MM.1S (cell line): ENCODE results near the gene ITGB2.

Experiments
- DNase-seq: peaks from one replicate; pipeline ENCODE4 v3.0.0-alpha.2; 2015
- H2AFZ ChIP-seq: fragments of 300-600 bp; sonication (generic); 2 replicates; pipeline ENCODE4 v1.6.0; 2016; ENCODE audit warnings: antibody characterized with exemption, low read length
- H3F3A ChIP-seq: fragments of 300-600 bp; sonication (generic); 2 replicates; pipeline ENCODE4 v1.6.1; 2016; ENCODE audit warnings: mild to moderate bottlenecking, antibody characterized with exemption, low read length, moderate library complexity, mixed read lengths; ENCODE audit not compliant: insufficient read depth
- H3K27ac ChIP-seq: fragments of 300-600 bp; sonication (generic); 2 replicates; pipeline ENCODE4 v1.5.1; 2016; ENCODE audit warnings: mild to moderate bottlenecking, low read length
- H3K27me3 ChIP-seq: fragments of 300-600 bp; sonication (generic); replicated peaks from 2 replicates; pipeline ENCODE4 v1.6.0; 2016; ENCODE audit warnings: low read length; ENCODE audit not compliant: insufficient read depth
- H3K36me3 ChIP-seq: fragments of 300-600 bp; sonication (generic); replicated peaks from 2 replicates; pipeline ENCODE4 v1.6.1; 2016; ENCODE audit warnings: mild to moderate bottlenecking, low read length, mixed read lengths; ENCODE audit not compliant: insufficient read depth
- H3K4me1 ChIP-seq: fragments of 300-600 bp; sonication (generic); 2 replicates; pipeline ENCODE4 v1.6.1; 2016; ENCODE audit warnings: low read length, mixed read lengths
- H3K4me2 ChIP-seq: fragments of 300-600 bp; sonication (generic); 2 replicates; pipeline ENCODE4 v1.6.0; 2016; ENCODE audit warnings: low read depth, low read length
- H3K4me3 ChIP-seq: fragments of 300-600 bp; sonication (generic); 2 replicates; pipeline ENCODE4 v1.5.1; 2016; ENCODE audit warnings: low read length, mixed read lengths
- H3K79me2 ChIP-seq: fragments of 300-600 bp; sonication (generic); 2 replicates; pipeline ENCODE4 v1.6.1; 2016; ENCODE audit warnings: mixed run types, low read length, mixed read lengths
- H3K9ac ChIP-seq: fragments of 300-600 bp; sonication (generic); 2 replicates; pipeline ENCODE4 v1.6.1; 2016; ENCODE audit warnings: low read length, mixed read lengths
- H3K9me2 ChIP-seq: fragments of 300-600 bp; sonication (generic); replicated peaks from 2 replicates; pipeline ENCODE4 v1.6.1; 2016; ENCODE audit warnings: mild to moderate bottlenecking, low read length, mixed read lengths; ENCODE audit not compliant: insufficient read depth
- H3K9me3 ChIP-seq: fragments of 300-600 bp; sonication (generic); replicated peaks from 2 replicates; pipeline ENCODE4 v1.6.1; 2016; ENCODE audit warnings: mild to moderate bottlenecking, low read length, mixed read lengths; ENCODE audit not compliant: insufficient read depth
- H4K20me1 ChIP-seq: fragments of 300-600 bp; sonication (generic); 2 replicates; pipeline ENCODE4 v1.6.1; 2016; ENCODE audit warnings: mild to moderate bottlenecking, low read length, moderate library complexity, mixed read lengths; ENCODE audit not compliant: insufficient read depth
- CTCF ChIP-seq: fragments of 300-600 bp; sonication (generic); IDR thresholded peaks from 2 replicates; pipeline ENCODE4 v1.5.1; 2016; ENCODE audit warnings: antibody characterized with exemption, low read length, mixed read lengths
- EZH2 ChIP-seq: fragments of 300-600 bp; sonication (generic); optimal IDR thresholded peaks from 2 replicates; pipeline ENCODE3; 2017; ENCODE audit warnings: low read depth, mild to moderate bottlenecking, antibody characterized with exemption, low read length, mixed read lengths
- EZH2phosphoT487 ChIP-seq: fragments of 300-600 bp; sonication (generic); IDR thresholded peaks from 2 replicates; pipeline ENCODE4 v1.6.1; 2018; ENCODE audit warnings: antibody characterized with exemption, low read length

ITGB2 gene

GRCh38 chr21:44921928-44922327 lies 1.2 kb upstream of the ITGB2 start:
- H3K4me2 ChIP-seq: no peak overlapping the region
- H3K27me3 ChIP-seq: peaks cover 98% of the 10 kb centered on the region
- no peaks in the 10 kb centered on the region for H3K4me1 ChIP-seq
- no peaks in the 10 kb centered on the region for H3K36me3 ChIP-seq
- no peak overlapping the region for H3K27ac ChIP-seq
- no peak for DNase-seq
- no peak overlapping the region for H2AFZ ChIP-seq
- no peak overlapping the region for H3K4me3 ChIP-seq
- TF ChIP-seq EZH2: no peak
- no peak for TF ChIP-seq CTCF
- TF ChIP-seq EZH2phosphoT487: no peak
- H3K9ac ChIP-seq: no peak overlapping the region
- no peaks in the 10 kb centered on the region for H3K9me3 ChIP-seq
- no peaks in the 10 kb centered on the region for H3K9me2 ChIP-seq
- H3K79me2 ChIP-seq: no peaks in the 10 kb centered on the region
- no peaks in the 10 kb centered on the region for H4K20me1 ChIP-seq
- no peaks in the 10 kb centered on the region for H3F3A ChIP-seq

GRCh38 chr21:44919913-44920693 lies 596 bp downstream of the ITGB2 start:
- Histone ChIP-seq H4K20me1 (no peaks in the 10 kb centered on the region; the same call in 1 of the 2 replicates), H3K27ac (no peak overlapping the region), H3K36me3 (no peaks in the 10 kb centered on the region), H3K4me3 (no peak overlapping the region), H2AFZ (no peak overlapping the region), H3K27me3 (peaks cover 99% of the 10 kb centered on the region), H3K9me3 (no peaks in the 10 kb centered on the region), H3K9me2 (no peaks in the 10 kb centered on the region), H3F3A (no peaks in the 10 kb centered on the region), H3K4me1 (no peaks in the 10 kb centered on the region), H3K79me2 (no peaks in the 10 kb centered on the region), H3K9ac (no peak overlapping the region), H3K4me2 (no peak overlapping the region)
- TF ChIP-seq EZH2phosphoT487 (no peak), EZH2 (no peak), CTCF (no peak)
- DNase-seq: no peak

GRCh38 chr21:44919111-44919912 lies 1.4 kb downstream of the ITGB2 start:
- Histone ChIP-seq H4K20me1 (no peaks in the 10 kb centered on the region; the same call in 1 of the 2 replicates), H3K9me2 (no peaks in the 10 kb centered on the region), H3K79me2 (no peaks in the 10 kb centered on the region)

More at GRCh38 chr21:44919111-44919912, 1.4 kb downstream of the ITGB2 start:
- H3K4me3 ChIP-seq: no peak overlapping the region
- no peak for TF ChIP-seq EZH2phosphoT487
- no peak for TF ChIP-seq CTCF
- no peak for TF ChIP-seq EZH2
- H3K9ac ChIP-seq: no peak overlapping the region
- peaks cover 99% of the 10 kb centered on the region for H3K27me3 ChIP-seq
- H3K27ac ChIP-seq: no peak overlapping the region
- H3F3A ChIP-seq: no peaks in the 10 kb centered on the region
- no peaks in the 10 kb centered on the region for H3K4me1 ChIP-seq
- DNase-seq: no peak
- H2AFZ ChIP-seq: no peak overlapping the region
- no peaks in the 10 kb centered on the region for H3K36me3 ChIP-seq
- no peaks in the 10 kb centered on the region for H3K9me3 ChIP-seq
- H3K4me2 ChIP-seq: no peak overlapping the region
